GM18507 (cell line): ENCODE data around the gene NBAS.
"Not testable (repeated sequence)": the region's sequence is repeated elsewhere in the genome, so short reads cannot be mapped to it uniquely, and the experiment has no call there.

Experiments
- DNase-seq: peaks from one replicate; pipeline ENCODE4 v3.0.0; 2011; ENCODE audit warnings: low read depth; ENCODE audit not compliant: insufficient read length; ENCODE audit errors: extremely low spot score
- FAIRE-seq: peaks from 2 replicates; lab custom pipeline; 2011; peaks lifted over from hg19 to GRCh38; lab: Jason Lieb, UNC

Gene NBAS

DNA sequence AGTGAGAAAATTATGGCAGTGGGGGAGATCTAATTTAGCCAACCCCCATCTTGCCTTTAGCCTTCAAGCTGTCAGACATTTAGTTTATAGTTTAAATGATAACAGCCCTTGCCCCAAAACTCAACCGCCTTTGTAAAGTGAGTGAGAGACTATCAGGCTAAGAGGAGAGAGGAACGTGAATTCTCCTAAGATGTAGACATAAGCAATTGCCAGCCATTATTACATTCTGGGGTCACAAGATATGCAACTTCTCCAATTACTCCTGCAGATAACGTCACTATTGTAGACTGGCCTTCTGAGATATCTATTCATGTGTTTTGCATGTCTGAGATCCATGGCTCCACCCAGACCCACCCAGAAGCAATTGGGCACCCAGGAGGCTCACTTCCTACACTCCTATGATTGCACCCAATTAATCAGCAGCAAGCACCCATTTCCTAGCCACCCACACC is 307.3 kb downstream of the NBAS start:
- no peak for FAIRE-seq
- DNase-seq: no peak

DNA sequence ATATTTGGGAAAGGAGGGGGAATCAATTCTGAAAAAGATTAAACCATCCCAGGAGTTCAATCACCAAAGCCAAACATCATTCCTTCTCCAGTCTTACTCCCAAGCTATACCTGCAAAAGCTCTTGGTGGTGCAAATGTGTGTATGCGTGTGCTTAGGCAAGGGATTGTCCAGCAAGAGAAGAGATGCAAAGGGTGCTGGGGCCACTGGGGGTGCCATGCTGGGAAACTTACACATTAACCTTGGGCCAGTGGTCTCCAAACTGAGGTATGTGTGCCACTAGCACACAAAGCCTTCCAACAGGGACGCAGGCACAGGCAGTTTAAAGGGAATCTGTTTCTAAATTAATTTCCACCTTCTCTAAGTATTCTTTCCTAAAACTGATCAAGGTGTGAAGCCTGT is 307.9 kb downstream of the NBAS start:
- DNase-seq: no peak
- FAIRE-seq: no peak

DNA sequence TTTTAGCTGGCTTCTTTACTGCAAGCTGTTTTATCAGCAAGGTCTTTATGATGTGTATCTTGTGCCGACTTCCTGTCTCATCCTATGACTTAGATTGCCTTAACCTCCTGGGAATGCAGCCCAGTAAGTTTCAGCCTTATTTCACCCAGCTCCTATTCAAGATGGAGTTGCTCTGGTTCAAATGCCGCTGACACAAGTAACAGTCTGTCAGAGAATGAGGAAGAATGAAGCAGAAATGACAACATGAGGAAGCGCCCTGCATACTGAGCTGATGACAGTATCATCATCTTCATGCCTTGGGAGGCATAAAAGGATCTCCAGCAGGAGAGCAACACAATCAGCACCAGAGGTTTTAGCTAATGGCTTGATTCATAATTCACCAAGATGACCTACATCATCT is 309.4 kb downstream of the NBAS start:
- FAIRE-seq (no peak), DNase-seq (no peak)

DNA sequence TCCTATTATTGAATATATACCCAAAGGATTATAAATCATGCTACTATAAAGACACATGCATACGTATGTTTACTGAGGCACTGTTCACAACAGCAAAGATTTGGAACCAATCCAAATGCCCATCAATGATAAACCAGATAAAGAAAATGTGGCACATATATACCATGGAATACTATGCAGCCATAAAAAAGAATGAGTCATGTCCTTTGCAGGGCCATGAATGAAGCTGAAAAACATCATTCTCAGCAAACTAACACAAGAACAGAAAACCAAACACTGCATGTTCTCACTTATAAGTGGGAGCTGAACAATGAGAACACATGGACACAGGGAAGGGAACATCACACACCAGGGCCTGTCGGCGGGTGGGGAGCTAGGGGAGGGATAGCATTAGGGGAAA is 310.2 kb downstream of the NBAS start:
- DNase-seq, FAIRE-seq: not testable (repeated sequence)

DNA sequence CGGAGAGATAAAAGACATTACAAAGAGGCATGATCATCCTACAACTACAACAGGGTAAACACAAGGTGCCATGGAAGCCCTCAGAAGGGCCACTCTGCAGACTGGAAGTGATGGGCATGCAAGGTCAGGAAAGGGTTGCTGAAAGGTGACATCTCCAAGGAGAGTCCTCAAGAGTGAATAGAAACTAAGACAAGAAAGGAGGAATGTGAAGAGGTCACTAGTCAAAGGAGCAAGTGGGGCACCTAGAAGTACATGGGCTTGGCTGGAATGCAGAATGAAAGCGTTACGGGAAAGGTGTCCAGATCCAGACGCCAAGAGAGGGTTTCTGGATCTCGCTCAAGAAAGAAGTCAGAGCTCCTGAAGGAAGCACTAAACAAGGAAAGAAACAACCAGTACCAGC is 314.3 kb downstream of the NBAS start:
- FAIRE-seq: no peak

DNA sequence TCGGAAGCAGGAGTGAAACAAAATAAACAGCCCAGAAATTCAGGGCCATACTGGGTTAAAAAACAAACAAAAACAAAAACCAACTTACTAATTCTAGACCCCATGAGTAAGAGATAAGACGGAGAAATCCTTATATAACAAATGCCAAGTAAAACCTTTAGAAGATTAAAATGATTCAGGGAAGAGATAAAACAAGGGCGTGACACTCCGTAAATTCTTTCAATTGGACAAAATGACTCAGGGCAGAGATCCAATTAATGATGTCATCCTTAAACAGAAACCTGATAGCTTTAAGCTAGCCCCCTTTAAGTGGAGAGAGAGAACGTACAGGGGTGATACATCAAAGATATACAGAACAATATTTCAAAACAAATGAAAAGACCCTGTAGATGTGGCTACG is 317.4 kb downstream of the NBAS start:
- DNase-seq (no peak), FAIRE-seq (no peak)

More for the DNA sequence above, 314.3 kb downstream of the NBAS start:
- DNase-seq: no peak

DNA sequence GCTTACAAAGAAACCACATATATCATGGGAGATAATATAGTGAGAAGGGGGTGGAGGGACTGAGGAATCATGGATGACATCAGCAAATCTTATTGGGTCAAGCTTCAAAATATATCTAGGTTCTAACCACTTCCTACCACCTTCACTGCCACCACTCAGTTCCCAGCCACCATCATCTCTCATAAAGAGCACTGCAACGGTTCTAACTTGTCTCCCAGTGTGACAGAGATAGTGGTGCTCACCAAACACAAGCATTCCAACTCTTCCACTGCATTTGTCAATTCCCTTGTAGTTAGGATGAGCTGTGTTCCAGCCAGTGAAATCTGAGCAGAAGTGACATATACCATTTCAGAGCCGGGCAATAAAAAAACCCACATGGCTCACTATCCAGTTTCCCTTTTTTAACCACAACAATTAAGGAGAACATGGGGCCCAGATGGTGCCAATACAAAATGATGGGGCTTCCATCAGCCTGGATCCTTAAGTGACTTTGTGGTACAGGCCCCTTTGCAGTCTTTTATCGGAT is 318.1 kb downstream of the NBAS start:
- no peak for DNase-seq

DNA sequence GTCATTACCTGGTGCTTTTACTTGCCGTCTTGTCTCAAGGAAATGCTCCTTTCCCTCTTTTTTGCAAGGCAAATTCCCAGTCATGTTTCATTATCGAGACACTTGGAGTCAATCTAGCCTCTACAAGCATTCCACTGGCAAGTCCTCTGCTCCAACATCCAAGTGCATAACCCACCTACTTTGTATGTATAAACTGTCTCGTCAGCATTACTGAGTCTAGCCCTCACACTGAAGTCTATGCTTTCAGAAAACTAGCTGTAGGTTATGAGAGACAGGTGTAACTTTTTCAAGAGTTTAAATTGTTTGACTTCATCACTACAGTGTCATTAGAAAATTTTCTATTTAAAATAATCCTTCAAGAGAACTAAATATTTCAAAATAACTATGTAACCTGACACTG is 319.2 kb downstream of the NBAS start:
- FAIRE-seq (no peak), DNase-seq (no peak)

More for the DNA sequence above, 318.1 kb downstream of the NBAS start:
- FAIRE-seq: no peak

DNA sequence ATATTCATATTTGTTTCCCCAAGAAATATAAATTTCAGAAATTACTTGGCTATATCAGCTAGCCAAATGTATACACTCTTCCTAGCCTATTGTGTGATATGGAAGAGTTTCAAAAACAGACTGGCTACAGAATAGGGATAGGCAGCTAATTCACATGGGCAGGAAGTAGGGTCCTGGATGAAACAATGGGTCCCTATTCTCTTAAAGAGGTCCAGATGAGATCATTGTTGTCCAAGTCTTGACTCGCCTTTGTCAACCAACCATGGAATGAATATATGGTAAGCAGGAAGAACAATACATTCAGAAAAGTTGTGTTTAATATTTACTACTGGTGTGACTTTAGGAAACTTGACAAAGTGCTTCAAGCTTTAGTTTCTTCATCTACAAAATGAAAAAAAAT is 319.9 kb downstream of the NBAS start:
- no peak for DNase-seq
- FAIRE-seq: no peak

DNA sequence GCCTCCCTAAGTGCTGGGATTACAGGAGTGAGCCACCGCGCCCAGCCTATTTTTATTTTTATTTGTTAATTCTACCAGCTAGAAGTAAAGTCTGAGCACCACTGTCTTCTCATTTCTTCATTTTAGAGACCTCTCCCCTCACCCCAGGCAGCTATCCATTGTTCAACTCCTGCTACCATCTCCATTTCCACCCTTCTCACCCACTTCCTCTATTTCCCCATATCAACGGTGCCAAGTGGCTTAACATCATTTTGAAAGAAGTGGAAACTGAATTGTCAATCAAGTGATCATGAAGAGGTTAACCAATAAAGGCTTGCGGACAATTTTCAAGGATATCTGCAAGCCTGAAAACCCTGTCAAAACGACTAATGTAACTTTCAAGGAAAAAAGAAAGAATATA is 323.1 kb downstream of the NBAS start:
- DNase-seq: no peak
- FAIRE-seq: no peak

DNA sequence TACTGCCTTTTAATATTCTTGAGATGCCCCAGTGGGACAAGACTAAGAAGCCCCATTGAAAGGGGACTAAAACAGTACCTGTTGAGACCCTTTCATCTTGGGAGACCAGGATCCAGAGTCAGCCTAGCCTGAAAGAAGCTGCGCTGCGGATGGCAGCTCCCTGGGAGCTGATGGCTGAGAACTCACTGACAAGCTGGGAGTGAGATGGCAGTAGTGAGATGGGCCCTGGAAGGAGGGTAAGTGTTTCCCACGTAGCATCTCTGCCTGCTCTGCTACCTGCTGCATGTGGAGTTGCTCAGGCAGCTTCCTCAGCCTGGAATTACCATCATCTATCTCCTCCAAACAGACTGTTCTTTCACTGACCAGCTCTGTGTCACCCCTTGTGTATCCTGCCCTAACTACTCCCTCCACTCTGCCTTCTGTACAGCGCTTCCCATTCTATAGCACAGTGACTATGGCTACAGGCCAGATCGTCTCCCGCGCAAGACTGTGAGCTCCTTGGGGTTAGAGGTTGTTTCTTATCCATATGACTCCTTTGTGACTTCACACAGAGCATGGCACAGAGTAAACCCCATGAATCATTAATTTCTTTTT is 330.4 kb downstream of the NBAS start:
- FAIRE-seq: no peak
- no peak for DNase-seq

DNA sequence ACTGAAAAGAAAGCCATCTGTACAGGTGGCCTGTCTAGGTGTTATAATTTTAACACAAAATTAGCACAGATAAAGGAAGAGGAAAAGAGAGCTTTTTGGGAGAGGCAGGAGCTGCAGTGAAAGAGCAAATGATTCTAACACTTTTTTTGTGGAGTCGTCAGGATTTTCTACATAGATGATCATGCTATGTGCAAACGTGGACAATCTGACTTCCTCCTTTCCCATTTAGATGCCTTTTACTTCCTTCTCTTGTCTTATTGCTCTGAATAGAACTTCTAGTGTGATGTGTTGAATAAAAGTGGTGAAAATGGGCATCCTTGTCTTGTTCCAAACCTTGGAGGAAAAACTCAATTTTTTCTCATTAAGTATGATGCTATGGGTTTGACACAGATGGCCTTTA is 334.5 kb downstream of the NBAS start:
- no peak for FAIRE-seq
- DNase-seq: no peak

DNA sequence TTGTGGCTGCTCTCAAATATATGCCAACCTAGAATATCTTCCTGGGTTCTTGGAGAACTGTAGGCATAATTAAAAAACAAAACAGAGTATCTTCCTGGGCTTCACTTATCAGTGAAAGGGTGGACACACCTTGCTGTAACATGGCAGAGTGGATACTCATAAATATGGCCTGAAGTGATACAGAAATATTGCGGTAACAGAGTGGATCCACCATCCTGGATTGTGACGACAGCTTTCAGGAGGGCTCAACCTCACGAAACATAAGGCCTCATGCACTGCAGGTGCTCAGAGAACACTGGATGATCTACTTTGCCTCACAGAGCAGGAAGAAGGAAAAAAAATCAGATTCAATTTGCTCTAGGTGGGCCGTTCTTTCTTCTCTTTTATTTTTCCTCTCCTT is 336.0 kb downstream of the NBAS start:
- FAIRE-seq (no peak), DNase-seq (no peak)

DNA sequence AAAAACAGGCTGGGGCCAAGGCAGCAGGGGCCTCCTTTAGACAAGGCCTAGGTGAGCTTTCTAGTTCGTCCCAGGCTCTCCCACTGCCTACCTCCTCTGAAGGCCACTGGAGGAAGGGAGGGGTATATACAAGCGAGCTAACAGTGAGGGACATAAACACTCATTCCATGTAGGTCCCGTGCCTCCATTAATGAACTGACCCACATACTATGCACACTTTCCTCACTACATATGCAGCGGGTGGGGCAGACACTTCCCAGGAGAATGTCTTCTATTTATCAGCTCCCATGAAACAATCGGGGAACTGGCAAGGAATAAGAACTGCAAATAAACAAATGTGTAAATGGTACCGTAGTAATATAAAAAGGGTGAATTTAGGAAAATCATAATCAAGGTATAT is 336.5 kb downstream of the NBAS start:
- DNase-seq (no peak), FAIRE-seq (no peak)

DNA sequence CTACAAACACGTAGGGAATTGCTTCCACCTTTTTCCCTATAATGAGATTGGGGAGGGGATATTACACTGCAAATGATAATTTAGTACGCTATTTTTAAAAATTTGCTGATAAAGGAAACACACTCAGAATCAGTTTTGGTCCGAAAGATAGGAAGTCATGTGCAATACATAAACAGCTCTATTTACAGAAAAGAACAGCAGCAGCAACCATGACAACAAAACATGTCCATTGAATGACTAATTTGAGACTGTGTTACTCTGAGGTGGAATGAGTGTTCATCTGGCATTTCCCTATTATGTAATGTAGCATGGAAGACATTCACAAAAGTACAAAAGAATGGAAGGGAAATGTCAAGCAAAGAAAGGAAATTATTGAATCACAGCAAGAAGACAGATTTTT is 337.2 kb downstream of the NBAS start:
- no peak for FAIRE-seq

DNA sequence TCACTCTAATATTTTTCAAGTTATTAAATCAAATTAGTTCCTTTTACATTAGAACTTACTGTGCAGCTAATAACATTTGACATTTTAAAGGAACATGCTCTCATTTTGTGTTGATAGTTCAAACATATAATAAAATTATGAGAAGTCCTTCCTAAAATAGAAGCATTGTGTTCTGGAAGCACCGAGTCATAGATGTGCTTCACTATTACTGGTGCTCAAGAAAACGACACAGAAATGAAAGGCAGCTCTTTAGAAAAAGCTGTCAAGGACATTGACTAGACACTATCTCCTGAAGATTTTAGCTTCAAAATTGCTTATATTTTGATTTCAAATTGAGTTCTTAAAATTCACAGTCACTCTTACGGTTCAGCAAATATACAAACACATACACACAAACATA is 338.3 kb downstream of the NBAS start:
- FAIRE-seq: no peak
- no peak for DNase-seq

More for the DNA sequence above, 337.2 kb downstream of the NBAS start:
- no peak for DNase-seq

DNA sequence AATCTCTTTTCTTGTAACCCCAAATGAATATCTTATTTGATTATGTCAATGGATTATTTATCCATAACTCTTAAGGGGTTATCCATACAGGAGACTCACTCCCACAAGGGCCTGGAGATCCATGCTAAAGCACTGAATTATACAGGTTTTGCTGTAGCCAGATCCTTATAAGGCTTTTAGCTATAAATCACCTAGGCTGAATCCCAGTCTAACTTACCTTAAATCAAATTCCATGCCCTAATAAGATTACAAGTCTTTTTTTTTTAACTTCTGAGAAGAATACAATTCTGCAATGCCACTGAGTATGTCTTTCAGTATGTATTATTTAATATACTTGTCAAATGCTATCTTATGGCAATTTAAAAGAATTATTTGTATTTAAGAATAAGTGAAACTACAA is 340.5 kb downstream of the NBAS start:
- FAIRE-seq: no peak
- DNase-seq: no peak

DNA sequence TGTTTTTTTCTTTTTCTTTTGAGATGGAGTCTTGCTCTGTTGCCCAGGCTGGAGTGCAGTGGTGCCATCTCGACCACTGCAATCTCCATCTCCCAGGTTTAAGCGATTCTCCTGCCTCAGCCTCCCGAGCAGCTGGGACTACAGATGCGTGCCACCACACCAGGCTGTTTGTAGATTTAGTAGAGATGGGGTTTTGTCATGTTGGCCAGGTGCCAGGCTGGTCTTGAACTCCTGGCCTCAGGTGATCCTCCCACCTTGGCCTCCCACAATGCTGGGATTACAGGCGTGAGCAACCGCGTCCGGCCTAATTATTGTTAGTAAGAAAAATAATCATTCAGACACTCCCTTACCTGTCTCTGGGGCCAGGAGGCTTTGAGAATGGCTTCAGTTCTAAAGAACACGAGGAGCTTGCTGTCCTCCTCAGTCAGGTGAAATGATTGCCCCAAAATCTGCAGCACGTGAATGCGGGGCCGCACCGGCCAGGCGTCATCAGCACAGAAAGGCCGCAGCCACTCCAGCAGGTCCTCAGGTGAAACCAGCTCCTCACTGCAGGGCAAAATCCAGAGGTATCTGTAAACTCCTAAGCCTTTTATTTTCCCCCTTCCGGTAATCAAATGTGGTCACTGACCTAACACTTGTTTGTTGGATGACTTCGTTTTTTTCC is 342.6 kb downstream of the NBAS start:
- no peak for FAIRE-seq

DNA sequence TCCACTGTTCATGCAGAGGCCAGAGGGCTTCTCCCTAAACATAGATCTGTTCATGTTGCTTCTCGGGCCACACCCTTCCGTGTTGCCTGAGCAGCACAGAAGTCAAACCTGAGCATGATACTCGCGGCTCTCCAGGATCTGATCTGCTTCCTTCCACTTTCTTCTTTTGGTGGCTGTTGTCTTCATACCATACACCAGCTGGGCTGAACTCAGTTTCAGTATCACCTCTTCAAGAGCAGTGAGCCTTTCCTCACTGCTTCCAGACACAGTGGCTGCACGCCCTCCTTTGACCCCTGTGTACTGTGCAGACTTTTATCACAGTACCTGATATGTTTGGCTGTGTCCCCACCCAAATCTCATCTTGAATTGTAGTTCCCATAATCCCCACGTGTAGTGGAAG is 348.9 kb downstream of the NBAS start:
- no peak for DNase-seq
- FAIRE-seq: no peak

More for the DNA sequence above, 342.6 kb downstream of the NBAS start:
- DNase-seq: no peak

DNA sequence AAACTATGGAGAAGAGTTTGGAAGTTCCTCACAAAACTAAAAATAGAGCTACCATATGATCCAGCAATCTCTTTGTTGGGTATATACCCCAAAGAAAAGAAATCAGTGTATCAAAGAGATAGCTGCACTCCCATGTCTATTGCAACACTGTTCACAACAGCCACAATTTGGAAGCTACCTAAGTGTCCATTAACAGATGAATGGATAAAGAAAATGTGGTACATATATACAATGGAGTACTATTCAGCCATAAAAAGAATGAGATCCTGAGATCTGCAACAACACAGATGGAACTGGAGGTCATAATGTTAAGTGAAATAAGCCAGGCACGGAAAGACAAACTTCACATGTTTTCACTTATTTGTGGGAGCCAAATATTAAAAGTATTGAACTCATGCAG is 350.6 kb downstream of the NBAS start:
- FAIRE-seq, DNase-seq: not testable (repeated sequence)

DNA sequence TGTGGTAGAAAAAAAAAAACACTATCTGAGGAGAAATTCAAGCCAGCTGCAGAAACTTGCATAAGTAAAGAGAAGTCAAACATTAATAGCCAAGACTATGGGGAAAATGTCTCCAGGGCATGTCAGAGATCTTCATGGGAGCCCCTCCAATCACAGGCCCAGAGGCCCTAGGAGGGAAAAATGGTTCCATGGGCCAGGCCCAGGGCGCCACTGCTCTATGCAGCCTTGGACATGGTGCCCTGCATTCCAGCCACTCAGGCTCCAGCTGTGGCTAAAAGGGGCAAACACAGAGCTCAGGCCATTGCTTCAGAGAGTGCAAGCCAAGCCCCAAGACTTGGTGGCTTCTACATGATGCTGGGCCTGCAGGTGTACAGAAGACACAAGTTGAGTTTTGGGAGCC is 354.7 kb downstream of the NBAS start:
- no peak for FAIRE-seq
- no peak for DNase-seq
